Heart right ventricle (tissue), 16 donors: Measurements from ENCODE around the gene TTLL8. TPM values are rescaled to one million over a fixed set of nuclear protein-coding genes. Genes with fewer than 3 reads are reported as not detected.

Experiments
- ATAC-seq, 8 donors: fragments of 200-7000 bp; cut with Tn5 transposase; one replicate each; pipeline ENCODE4 v1.9.1; 2020; ENCODE audit warnings: mild to moderate bottlenecking in 8 of 8, moderate library complexity in 8 of 8, moderate number of reproducible peaks in 1 of 8
- DNase-seq, 2 donors: peaks; one replicate each; pipeline ENCODE4 v3.0.0-alpha.2; 2020
- H3K27ac ChIP-seq, 10 donors: fragments of 200-600 bp; sonication (generic) in 2 of 10; one replicate each; pipeline versions ENCODE4 v1.5.0 to v1.8.0; 2020 to 2022; ENCODE audit warnings: mild to moderate bottlenecking in 3 of 10
- H3K27me3 ChIP-seq, 7 donors: fragments of 200-600 bp; one replicate each; pipeline ENCODE4 v1.8.0; 2021 to 2022; ENCODE audit warnings: mild to moderate bottlenecking in 2 of 7
- H3K36me3 ChIP-seq, 9 donors: fragments of 200-600 bp; sonication (generic) in 1 of 9; one replicate each; pipeline versions ENCODE4 v1.5.0 to v1.8.0; 2020 to 2022; ENCODE audit warnings: mild to moderate bottlenecking in 2 of 9
- H3K4me1 ChIP-seq, 9 donors: fragments of 200-600 bp; sonication (generic) in 1 of 9; one replicate each; pipeline versions ENCODE4 v1.5.0 to v1.8.0; 2020 to 2022; ENCODE audit warnings: mild to moderate bottlenecking in 4 of 9
- H3K4me3 ChIP-seq, 10 donors: fragments of 200-600 bp; sonication (generic) in 2 of 10; one replicate each; pipeline versions ENCODE4 v1.5.0 to v1.8.0; 2020 to 2022; ENCODE audit warnings: mild to moderate bottlenecking in 7 of 10, moderate library complexity in 2 of 10
- H3K9me3 ChIP-seq, 11 donors: fragments of 200-600 bp in 10 of 11; sonication (generic) in 2 of 11; one replicate each; pipeline versions ENCODE4 v1.5.0 to v1.8.0; 2013 to 2022; ENCODE audit warnings: mild to moderate bottlenecking in 2 of 11, control low read depth in 1 of 11, moderate library complexity in 1 of 11
- WGBS, 2 donors: extraction: QIAGEN DNeasy Blood & Tissue Kit; methylation state at CpG; one replicate each; pipeline ENCODE4 v1.1.7; 2013; ENCODE audit warnings: inconsistent platforms in 1 of 2; 5-methylcytosine and 5-hydroxymethylcytosine counted together
- intact Hi-C, 10 donors: fragments of 100-400 bp; cut with DNase I; formaldehyde crosslinking; loops; one replicate each; pipeline versions ENCODE4 v1.11.1 to v1.14.2; 2022
- polyA plus RNA-seq, 2 donors: library from polyadenylated mRNA; stranded (reverse); fragments of 200-250 nt; gene quantifications; one replicate each; pipeline ENCODE4 v1.2.3, GENCODE V29; 2013
- total RNA-seq, 10 donors: library from RNA; stranded (reverse); fragmentation: NEBNext Ultra II Directional in 3 of 10; extraction: Animal tissue kit (Norgen Biotek cat#: 25700) in 3 of 10; gene quantifications; one replicate each; pipeline versions ENCODE4 v1.2.1 to v1.2.4, GENCODE V29; 2021 to 2023
- TF ChIP-seq, protein P1 (sequence below), 9 donors: fragments of 200-600 bp; sonication (generic) in 2 of 9; IDR thresholded peaks; one replicate each; pipeline versions ENCODE4 v1.5.0 to v1.8.0; 2021 to 2022; ENCODE audit warnings: antibody characterized with exemption in 9 of 9, mild to moderate bottlenecking in 5 of 9, moderate library complexity in 1 of 9
- donor health status: Arrhythmogenic right ventricular cardiomyopathy.
- donor health status: ischemic (EF 13 %, LVEDD 7.1; RV severe dilation, severe dysfunction).
- donor health status: healthy with polysubstance abuse.
- donor health status: DM: no; HTN: yes; CAD: no.
- donor health status: DM: no; HTN: no; CAD: no.
- donor health status: ischemic (EF 25% LVEDD 6.9; RV normal size, moderate dysfunction).
- donor health status: ischemic (EF 25% LVEDD 5.7; RV mildly dilated, moderate dysfunction).
- donor health status: healthy.
- donor health status: DM: yes; HTN: yes; CAD: no.
- donor health status: Ischemic cardiomyopathy.
- donor health status: ischemic (EF 35%, LVEDD 5.7; RV mildly dilated, moderate dysfunction).
- donor health status: nonischemic (EF 11% LVEDD 7.7; RV severe dilation, severe dysfunction).
- donor health status: DM: yes; HTN: yes; CAD: no.
- donor health status: PGD.
- donor health status: ischemic (EF 29% LVEDD 5.4; RV normal size, mild dysfunction).
- donor health status: nonischemic (EF 23%, LVEDD 6.1; RV moderate dilation, normal function).

TTLL8 gene
- total and polyA plus RNA-seq, 12 donors = not detected

DNA sequence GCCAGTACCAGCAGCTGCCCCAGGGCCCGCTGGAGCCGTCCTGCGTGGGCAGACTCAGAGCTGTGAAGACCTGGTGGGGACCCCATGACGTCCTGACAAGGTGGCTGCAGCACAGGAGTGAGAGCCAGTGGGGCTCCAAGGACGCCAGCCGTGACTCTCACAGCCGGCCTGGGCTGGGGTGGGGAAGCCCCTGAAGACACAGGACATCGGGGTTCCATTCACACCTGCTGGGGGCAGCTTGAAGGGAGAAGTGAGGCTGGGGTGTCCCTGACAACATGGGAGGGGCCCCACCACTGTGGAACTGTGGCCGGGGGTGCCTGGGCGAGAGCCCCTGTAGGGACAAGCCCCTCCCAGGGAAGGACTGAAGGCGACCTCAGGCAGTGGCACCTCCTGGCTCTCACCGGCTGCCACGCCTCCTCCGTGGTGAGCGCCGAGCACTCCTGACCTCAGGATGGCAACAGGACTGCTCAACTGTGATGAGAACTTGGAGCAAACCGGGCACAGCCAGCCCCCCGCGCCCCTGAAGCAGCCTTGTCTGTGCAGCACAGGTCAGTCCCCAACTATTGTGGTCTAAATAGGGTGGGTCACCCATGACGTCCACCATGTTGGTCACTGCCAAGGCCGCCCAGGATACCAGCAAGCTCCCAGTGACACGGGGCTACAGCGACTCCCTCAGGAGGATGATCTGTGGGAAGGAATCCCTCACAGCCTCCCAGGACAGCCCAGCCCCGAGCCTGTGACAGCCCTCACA lies 22.8 kb downstream of the TTLL8 start:
- Histone ChIP-seq H3K4me1 (peaks cover 0 to 3% (median 0%) of the 10 kb centered on the region in 9 donors), H3K9me3 (peaks cover 0 to 19% (median 7%) of the 10 kb centered on the region in 11 donors), H3K27ac (no peak overlapping the region), H3K27me3 (peaks cover 0 to 52% (median 23%) of the 10 kb centered on the region in 7 donors), H3K4me3 (no peak overlapping the region), H3K36me3 (no peaks in the 10 kb centered on the region)
- 74 to 79% methylated on average over 24 of the region's 24 CpGs for WGBS, 2 donors
- ATAC-seq (no peak), DNase-seq (no peak)
- TF ChIP-seq, protein P1, sequence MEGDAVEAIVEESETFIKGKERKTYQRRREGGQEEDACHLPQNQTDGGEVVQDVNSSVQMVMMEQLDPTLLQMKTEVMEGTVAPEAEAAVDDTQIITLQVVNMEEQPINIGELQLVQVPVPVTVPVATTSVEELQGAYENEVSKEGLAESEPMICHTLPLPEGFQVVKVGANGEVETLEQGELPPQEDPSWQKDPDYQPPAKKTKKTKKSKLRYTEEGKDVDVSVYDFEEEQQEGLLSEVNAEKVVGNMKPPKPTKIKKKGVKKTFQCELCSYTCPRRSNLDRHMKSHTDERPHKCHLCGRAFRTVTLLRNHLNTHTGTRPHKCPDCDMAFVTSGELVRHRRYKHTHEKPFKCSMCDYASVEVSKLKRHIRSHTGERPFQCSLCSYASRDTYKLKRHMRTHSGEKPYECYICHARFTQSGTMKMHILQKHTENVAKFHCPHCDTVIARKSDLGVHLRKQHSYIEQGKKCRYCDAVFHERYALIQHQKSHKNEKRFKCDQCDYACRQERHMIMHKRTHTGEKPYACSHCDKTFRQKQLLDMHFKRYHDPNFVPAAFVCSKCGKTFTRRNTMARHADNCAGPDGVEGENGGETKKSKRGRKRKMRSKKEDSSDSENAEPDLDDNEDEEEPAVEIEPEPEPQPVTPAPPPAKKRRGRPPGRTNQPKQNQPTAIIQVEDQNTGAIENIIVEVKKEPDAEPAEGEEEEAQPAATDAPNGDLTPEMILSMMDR (IDR thresholded peaks at IDR 0.05) = no peak
- intact Hi-C loops = loop anchor here in 4 of 10 donors (10.0 kb wide), 1 partner anchor 271 kb away; no protein-coding TSS in a partner anchor

DNA sequence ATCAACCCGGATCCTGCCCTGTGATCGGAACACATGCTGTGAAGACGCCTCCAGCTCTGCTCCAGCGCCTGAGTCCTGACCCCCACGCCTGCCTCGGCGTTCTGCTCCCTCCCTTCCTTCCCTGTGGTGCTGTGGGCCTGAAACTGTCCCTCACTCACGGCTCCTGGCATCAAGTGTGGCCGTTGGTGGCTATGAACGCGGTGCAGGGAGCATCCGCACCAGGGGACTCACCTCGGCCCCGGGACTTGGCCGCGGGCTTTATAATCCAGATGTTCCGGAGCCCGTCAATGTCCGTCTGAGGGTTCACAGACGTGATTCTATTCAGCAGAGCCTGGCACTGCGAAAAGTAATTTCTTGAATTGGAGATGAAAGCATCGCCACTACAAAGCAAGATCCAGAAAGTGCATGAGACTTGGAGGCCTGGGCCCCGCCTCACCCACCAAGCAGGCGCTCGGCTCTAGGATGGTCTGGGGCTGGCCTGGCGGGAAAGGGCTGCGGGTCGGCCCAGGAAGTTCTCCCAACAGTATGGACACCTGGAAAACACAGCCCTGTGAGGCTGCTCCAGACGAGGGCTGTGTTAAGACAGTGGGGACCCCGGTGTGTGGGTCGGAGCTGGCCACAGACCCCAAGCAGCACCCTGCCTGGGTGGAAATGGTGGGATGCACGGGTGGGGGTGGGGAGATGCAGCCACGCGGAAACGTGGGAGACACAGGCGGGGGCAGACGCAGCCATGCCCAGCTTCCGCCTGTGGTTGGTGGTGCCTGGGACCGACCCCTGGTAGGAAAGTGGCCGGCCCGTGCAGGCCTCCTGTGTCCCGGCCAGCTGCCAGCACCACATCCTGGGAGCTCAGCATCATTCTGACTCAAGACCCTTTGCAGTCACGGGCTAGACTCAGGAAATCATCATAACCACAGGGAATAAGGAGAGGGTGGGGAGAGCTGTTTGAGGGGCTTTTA lies 23.7 kb downstream of the TTLL8 start:
- peaks cover 0 to 18% (median 7%) of the 10 kb centered on the region in 11 donors for H3K9me3 ChIP-seq
- TF ChIP-seq, protein P1 (IDR thresholded peaks at IDR 0.05) = no peak
- peaks cover 0 to 9% (median 5%) of the 10 kb centered on the region in 9 donors for H3K4me1 ChIP-seq
- intact Hi-C loops = loop anchor here in 7 of 10 donors (5.0 to 10.0 kb wide), 3 partner anchors 42 to 270 kb away; no protein-coding TSS in a partner anchor
- no peak for DNase-seq
- no peaks in the 10 kb centered on the region for H3K36me3 ChIP-seq
- 70 to 79% methylated on average over 43 of the region's 43 CpGs for WGBS, 2 donors
- H3K4me3 ChIP-seq = no peak overlapping the region
- ATAC-seq = no peak
- H3K27ac ChIP-seq = no peak overlapping the region
- H3K27me3 ChIP-seq = peaks cover 0 to 58% (median 31%) of the 10 kb centered on the region in 7 donors

DNA sequence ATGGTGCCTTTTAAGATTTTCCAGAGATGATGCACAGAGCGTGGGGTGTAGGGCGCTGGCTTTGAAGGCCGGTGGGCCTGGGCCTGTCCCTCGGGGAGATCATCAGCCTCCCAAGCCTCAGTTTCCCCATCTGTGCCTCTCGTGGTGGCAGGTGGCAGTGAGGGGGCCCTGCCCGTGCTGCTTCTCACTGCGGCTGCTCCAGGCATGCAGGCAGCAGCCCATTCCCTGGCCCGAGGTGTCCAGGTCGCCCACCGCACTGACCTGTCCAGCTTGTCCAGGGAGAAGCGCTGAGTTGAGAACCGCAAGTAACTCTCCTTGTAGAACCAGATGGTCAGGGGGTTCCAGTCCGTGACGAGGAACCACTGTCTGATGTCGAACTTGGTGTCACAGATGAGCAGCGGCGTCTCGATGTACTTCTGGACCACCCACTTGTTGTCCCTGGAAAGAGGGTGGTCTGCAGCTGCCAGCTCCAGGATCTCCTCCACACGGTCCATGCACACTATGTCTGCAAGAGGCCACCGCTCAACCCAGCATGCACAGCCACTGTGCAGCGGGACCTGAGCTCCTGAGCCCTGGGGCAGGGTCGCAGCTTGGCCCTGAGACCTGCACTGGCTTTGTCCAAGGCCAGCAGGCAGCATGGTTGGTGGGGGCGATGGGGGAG lies 25.0 kb downstream of the TTLL8 start:
- DNase-seq (no peak), ATAC-seq (no peak)
- no peak overlapping the region for H3K4me3 ChIP-seq
- TF ChIP-seq, protein P1 (IDR thresholded peaks at IDR 0.05) = no peak
- intact Hi-C loops = loop anchor here in 7 of 10 donors (5.0 to 10.0 kb wide), 3 partner anchors 41 to 268 kb away; no protein-coding TSS in a partner anchor
- peaks cover 0 to 9% (median 5%) of the 10 kb centered on the region in 9 donors for H3K4me1 ChIP-seq
- H3K27me3 ChIP-seq = peaks cover 0 to 61% (median 31%) of the 10 kb centered on the region in 7 donors
- H3K36me3 ChIP-seq = no peaks in the 10 kb centered on the region
- 88 to 89% methylated on average over 23 of the region's 23 CpGs for WGBS, 2 donors
- H3K9me3 ChIP-seq = peaks cover 0 to 5% (median 0%) of the 10 kb centered on the region in 11 donors
- no peak overlapping the region for H3K27ac ChIP-seq
